ENCODE results near the gene ZG16.
"Not testable (repeated sequence)": the region's sequence is repeated elsewhere in the genome, so short reads cannot be mapped to it uniquely, and the experiment has no call there.

Gene ZG16

GRCh38 chr16:29779474-29779873 lies 1.4 kb downstream of the ZG16 start:
- DNase-seq, result no peak
- TF ChIP-seq CTCF (IDR thresholded peaks at IDR 0.05), result no peak
- Mint-ChIP-seq H3K4me1 (peaks cover 8% of the 10 kb centered on the region), H3K4me3 (no peak overlapping the region), H3K27ac (peak overlapping the region; percentile 15), H3K27me3 (ENCODE audit: low read depth, poor library complexity) (peaks cover 59% of the 10 kb centered on the region), H3K36me3 (ENCODE audit: low read depth) (no peaks in the 10 kb centered on the region), H3K9me3 (peaks cover 12% of the 10 kb centered on the region)

GRCh38 chr16:29783094-29783953 lies 5.3 kb downstream of the ZG16 start:
- H3K9me3 Mint-ChIP-seq, result peaks cover 16% of the 10 kb centered on the region
- DNase-seq; H3K27ac Mint-ChIP-seq; H3K36me3 Mint-ChIP-seq (ENCODE audit: low read depth); H3K4me3 Mint-ChIP-seq: not testable (repeated sequence)
- peaks cover 55% of the 10 kb centered on the region for H3K27me3 Mint-ChIP-seq (ENCODE audit: low read depth, poor library complexity)
- peaks cover 16% of the 10 kb centered on the region for H3K4me1 Mint-ChIP-seq

- no peak for DNase-seq
- Mint-ChIP-seq H3K4me1 (peaks cover 16% of the 10 kb centered on the region), H3K9me3 (peaks cover 16% of the 10 kb centered on the region), H3K36me3 (ENCODE audit: low read depth) (no peaks in the 10 kb centered on the region), H3K27ac (no peak overlapping the region), H3K27me3 (ENCODE audit: low read depth, poor library complexity) (peaks cover 47% of the 10 kb centered on the region), H3K4me3 (no peak overlapping the region)
- TF ChIP-seq CTCF (IDR thresholded peaks at IDR 0.05), result no peak
These were observed 6.1 kb downstream of the ZG16 start for GRCh38 chr16:29784157-29784556.

GRCh38 chr16:29784901-29785500 lies 6.9 kb downstream of the ZG16 start:
- DNase-seq, result peak; percentile 76
- no peaks in the 10 kb centered on the region for H3K36me3 Mint-ChIP-seq (ENCODE audit: low read depth)
- H3K4me1 Mint-ChIP-seq, result peaks cover 19% of the 10 kb centered on the region
- H3K4me3 Mint-ChIP-seq, result peak overlapping the region; percentile 58
- H3K9me3 Mint-ChIP-seq, result peaks cover 16% of the 10 kb centered on the region
- peaks cover 38% of the 10 kb centered on the region for H3K27me3 Mint-ChIP-seq (ENCODE audit: low read depth, poor library complexity)
- H3K27ac Mint-ChIP-seq, result no peak overlapping the region
- TF ChIP-seq CTCF (IDR thresholded peaks at IDR 0.05), result peak; percentile 66

GRCh38 chr16:29787155-29787554 lies 9.1 kb downstream of the ZG16 start:
- Mint-ChIP-seq H3K27me3 (ENCODE audit: low read depth, poor library complexity) (peaks cover 18% of the 10 kb centered on the region), H3K9me3 (peaks cover 16% of the 10 kb centered on the region), H3K4me1 (peaks cover 36% of the 10 kb centered on the region)
- H3K27ac Mint-ChIP-seq; DNase-seq; H3K36me3 Mint-ChIP-seq (ENCODE audit: low read depth); H3K4me3 Mint-ChIP-seq: not testable (repeated sequence)

- no peak for TF ChIP-seq CTCF (IDR thresholded peaks at IDR 0.05)
- DNase-seq, result no peak
- peaks cover 47% of the 10 kb centered on the region for H3K4me1 Mint-ChIP-seq
- H3K9me3 Mint-ChIP-seq, result peaks cover 4% of the 10 kb centered on the region
- peaks cover 10% of the 10 kb centered on the region for H3K27me3 Mint-ChIP-seq (ENCODE audit: low read depth, poor library complexity)
- H3K27ac Mint-ChIP-seq, result peak overlapping the region; percentile 99
- peaks cover 23% of the 10 kb centered on the region for H3K36me3 Mint-ChIP-seq (ENCODE audit: low read depth)
- H3K4me3 Mint-ChIP-seq, result peak overlapping the region; percentile 99
These were observed 11.7 kb downstream of the ZG16 start for GRCh38 chr16:29789775-29790182.
